GM10248 (cell line): Measurements from ENCODE around the gene SLC37A1.

Experiments used
- CTCF ChIA-PET: fragments of 300-600 bp; sonication (Branson Sonifier 250); formaldehyde crosslinking; extraction: SDS; loops from one replicate; lab custom pipeline; 2021; ENCODE audit warnings: antibody characterized with exemption; lab: Yijun Ruan, JAX
- POLR2A ChIA-PET: fragments of 350-650 bp; sonication (Branson Sonifier 250); formaldehyde crosslinking; extraction: SDS; loops from one replicate; lab custom pipeline; 2020; ENCODE audit warnings: antibody characterized with exemption; lab: Yijun Ruan, JAX
- DNase-seq: peaks from one replicate; pipeline ENCODE4 v3.0.0; 2012; ENCODE audit errors: extremely low spot score
- CTCF ChIP-seq: IDR thresholded peaks from 2 replicates; pipeline ENCODE4 v1.5.1; 2012; ENCODE audit warnings: mild to moderate bottlenecking, low read depth; ENCODE audit errors: extremely low read depth, missing control alignments, control extremely low read depth

SLC37A1 gene

GRCh38 chr21:42565886-42566523, 52.4 kb downstream of the SLC37A1 start:
- CTCF ChIA-PET: interaction anchor here (1.0 to 3.5 kb wide), 3 partner anchors 9 to 13 kb away, joined by 3 to 10 read pairs (median 5); no protein-coding TSS in a partner anchor
- no peak for DNase-seq
- POLR2A ChIA-PET: no interaction called here
- TF ChIP-seq CTCF: no peak

- no peak for TF ChIP-seq CTCF
- ChIA-PET CTCF (interaction anchor here (1.0 to 3.5 kb wide), 3 partner anchors 9 to 13 kb away, joined by 3 to 10 read pairs (median 5); no protein-coding TSS in a partner anchor), POLR2A (no interaction called here)
- DNase-seq: no peak
Measured at GRCh38 chr21:42566524-42567213, 53.0 kb downstream of the SLC37A1 start.

DNA sequence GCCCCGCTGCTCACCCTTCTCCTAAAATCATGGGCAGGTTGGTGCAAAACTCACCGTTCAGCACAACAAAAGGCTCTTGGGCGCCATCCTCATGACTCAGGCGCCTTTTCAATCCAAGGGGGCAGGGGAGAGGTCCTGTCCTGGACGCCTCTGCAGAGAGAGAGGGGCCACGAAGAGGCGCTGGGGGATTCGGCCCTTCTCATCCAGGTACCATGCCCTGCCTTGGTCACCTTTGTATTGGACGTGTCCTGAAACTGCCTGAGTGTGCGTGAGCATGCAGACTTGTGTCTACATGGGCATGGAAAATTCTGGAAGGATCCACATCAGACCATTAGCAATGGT, 53.5 kb downstream of the SLC37A1 start:
- DNase-seq: no peak
- CTCF ChIA-PET: interaction anchor here (1.0 kb wide), 1 partner anchor 10 kb away, joined by 3 read pairs; no protein-coding TSS in a partner anchor

DNA sequence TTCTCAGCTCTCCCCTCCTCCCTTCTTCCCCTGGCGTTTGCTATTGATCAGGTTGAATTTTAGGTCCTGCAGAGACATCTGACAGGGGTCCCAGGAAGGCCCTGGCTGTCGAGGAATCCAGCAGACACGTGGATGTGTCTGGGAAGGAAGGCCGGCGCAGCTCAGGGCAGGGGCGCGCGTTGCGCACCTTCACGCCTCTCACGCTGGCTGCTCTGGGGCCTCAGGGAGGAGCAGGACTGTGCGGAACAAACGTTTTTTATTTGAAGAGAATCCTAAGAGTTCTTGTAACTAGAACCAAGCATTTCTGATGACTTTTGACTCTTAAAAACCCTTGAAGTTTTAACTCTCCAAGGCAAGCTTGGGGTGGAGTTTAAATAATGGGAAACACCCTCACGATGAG, 54.2 kb downstream of the SLC37A1 start:
- no peak for DNase-seq
- POLR2A ChIA-PET: interaction anchor here (0.5 kb wide), 1 partner anchor 309 kb away, joined by 8 read pairs; no protein-coding TSS in a partner anchor
- CTCF ChIA-PET: no interaction called here
- no peak for TF ChIP-seq CTCF

More for the DNA sequence above, 53.5 kb downstream of the SLC37A1 start:
- POLR2A ChIA-PET: no interaction called here
- no peak for TF ChIP-seq CTCF

DNA sequence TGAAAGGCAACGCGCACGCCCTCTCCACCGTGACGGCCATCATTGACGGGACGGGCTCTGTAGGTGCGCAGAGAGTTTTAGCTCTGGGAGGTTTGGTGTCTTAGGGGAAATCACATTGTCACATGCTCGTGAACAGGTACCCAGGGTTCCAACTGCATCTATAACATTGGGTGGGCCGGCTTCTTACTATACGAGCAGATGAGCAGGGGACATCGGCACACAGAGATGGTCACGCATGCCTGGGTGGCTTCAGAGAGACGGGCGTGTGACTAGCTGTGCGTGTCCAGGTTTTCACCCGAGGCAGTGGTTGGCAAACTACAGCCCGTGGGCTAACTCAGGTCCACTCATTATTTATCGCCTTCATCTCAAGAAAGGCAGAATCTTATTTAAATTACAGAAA, 54.7 kb downstream of the SLC37A1 start:
- no peak for TF ChIP-seq CTCF
- CTCF ChIA-PET: interaction anchor here (1.1 kb wide), 1 partner anchor 15 kb away, joined by 3 read pairs; no protein-coding TSS in a partner anchor
- POLR2A ChIA-PET: no interaction called here

GRCh38 chr21:42568866-42569731, 55.4 kb downstream of the SLC37A1 start:
- ChIA-PET CTCF (interaction anchor here (1.1 kb wide), 1 partner anchor 14 kb away, joined by 3 read pairs; no protein-coding TSS in a partner anchor), POLR2A (no interaction called here)
- TF ChIP-seq CTCF: no peak
- DNase-seq: no peak

More for the DNA sequence above, 54.7 kb downstream of the SLC37A1 start:
- no peak for DNase-seq
